GM18502 (cell line): ENCODE measurements around the gene UBA52.

Source experiments
- ATAC-seq: cut with Tn5 transposase; IDR thresholded peaks from one replicate; pipeline ENCODE4 v1.9.1; 2021; ENCODE audit warnings: mild to moderate bottlenecking; ENCODE audit not compliant: unreplicated experiment, poor library complexity

The UBA52 gene

DNA sequence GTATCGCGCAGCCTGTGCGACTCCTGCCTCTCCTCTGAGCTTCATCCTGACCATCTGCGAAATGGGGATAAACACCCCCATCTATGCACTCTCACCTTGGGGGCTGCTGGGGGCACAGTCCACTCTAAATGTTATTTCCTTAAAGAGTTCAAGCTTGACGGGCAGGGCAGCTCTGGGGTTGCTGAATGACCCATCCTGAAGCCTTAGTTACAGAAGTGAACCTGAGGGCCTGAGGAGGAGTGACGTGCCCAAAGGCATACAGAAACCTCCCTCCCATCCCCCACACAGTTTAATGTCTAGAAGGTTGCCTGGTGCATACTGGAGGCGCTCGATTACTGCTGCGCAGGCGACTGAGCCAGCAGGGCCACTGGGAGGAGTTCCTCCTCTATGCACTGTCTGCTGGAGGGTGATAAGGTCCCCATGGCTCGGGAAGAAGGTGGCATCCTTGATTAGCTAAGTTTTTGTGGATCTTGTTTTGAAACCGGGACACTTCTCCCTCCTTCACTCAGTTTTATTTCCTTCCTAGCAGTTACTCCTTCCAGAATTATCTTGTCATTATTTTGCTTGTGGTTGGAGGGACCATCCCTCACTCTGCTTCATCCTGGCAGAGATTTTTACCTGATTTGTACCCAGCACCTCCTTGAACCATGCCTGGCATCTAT is 27.7 kb upstream of the UBA52 start:
- ATAC-seq: peak; percentile 72

GRCh38 chr19:18551631-18552030 is 20.0 kb upstream of the UBA52 start:
- no peak for ATAC-seq

GRCh38 chr19:18557411-18558201 is 14.1 kb upstream of the UBA52 start, which contains the start of gene KXD1:
KXD1 (plus strand) TSS chr19:18557870; CDS start chr19:18562057, 4,187 bp downstream.
- ATAC-seq: peak; percentile 90

GRCh38 chr19:18558202-18558555 is 13.5 kb upstream of the UBA52 start:
- ATAC-seq: no peak

GRCh38 chr19:18558604-18559003 is 13.1 kb upstream of the UBA52 start:
- no peak for ATAC-seq

DNA sequence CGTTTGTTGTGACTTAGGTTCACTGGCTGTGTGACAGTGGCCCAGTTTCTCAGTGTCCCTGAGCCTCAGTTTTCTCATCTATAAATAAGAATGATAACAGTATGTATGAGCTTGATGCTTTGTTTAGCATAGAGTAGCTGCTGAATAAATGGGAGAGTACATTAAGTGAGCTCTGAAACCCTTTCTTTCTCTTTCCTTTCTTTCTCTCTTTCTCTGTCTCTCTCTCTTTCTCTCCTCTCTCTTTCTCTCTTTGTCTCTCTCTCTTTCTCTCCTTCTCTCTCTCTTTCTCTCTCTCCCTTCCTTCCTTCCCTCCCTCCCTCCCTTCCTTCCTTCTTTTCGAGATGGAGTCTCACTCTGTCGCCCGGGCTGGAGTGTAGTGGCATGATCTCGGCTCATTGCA is 12.0 kb upstream of the UBA52 start:
- ATAC-seq: no peak

- ATAC-seq: no peak
These were observed 9.6 kb upstream of the UBA52 start for GRCh38 chr19:18562086-18562485.

DNA sequence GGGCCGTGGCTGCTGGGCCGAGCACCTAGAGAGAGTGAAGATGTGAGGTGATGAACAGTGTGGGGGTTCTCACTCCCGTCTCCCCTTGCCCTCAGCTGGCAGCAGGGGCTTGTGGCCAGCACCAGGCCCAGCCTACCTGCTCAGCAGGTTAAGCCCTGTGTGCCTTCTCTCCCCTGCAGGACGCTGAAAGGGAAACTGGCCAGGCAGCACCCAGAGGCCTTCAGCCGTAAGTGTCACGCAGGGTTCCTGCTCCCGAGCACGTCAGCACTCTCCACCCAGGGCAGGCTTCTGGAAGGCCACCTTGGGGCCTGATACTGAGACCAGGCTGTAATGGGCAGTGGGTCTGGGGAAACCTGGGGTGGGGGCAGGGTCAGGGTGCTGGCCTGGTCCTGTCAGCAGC is 4.7 kb upstream of the UBA52 start:
- no peak for ATAC-seq

- ATAC-seq: no peak
These were observed 3.3 kb upstream of the UBA52 start for GRCh38 chr19:18568367-18568766.

DNA sequence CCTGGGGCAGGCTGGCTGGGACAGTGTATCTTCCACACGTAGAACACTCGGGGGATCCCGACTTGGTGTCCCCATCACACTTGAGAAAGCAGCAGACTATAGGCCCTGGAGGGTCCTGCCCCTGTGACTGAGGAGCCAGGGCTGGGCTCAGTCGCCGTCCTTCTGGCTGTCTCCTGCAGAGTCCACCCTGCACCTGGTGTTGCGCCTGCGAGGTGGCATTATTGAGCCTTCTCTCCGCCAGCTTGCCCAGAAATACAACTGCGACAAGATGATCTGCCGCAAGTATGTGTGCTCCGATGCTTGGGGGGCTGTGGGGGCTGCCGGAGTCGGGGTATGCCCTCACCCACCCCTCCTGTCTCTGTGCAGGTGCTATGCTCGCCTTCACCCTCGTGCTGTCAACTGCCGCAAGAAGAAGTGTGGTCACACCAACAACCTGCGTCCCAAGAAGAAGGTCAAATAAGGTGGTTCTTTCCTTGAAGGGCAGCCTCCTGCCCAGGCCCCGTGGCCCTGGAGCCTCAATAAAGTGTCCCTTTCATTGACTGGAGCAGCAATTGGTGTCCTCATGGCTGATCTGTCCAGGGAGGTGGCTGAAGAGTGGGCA is 3.1 kb downstream of the UBA52 start:
- ATAC-seq: no peak

GRCh38 chr19:18576383-18576782 is 4.7 kb downstream of the UBA52 start:
- ATAC-seq: no peak

- no peak for ATAC-seq
These were observed 5.8 kb downstream of the UBA52 start for GRCh38 chr19:18577365-18577914.

DNA sequence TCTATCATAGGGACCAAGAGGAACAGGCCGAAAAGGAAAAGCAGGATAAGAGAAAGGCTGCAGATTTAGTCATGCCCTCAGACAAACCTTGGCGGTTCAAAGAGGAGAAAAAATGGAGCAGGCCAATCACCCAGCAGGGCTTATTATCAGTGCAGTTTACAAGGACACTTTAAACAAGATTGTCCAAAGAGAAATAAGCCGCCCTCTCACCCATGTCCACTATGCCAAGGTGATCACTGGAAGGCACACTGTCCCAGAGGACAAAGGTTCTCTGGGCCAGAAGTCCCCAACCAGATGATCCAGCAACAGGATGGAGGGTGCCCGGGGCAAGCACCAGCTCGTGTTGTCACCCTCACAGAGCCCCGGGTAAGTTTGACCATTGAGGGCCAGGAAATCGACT is 8.7 kb downstream of the UBA52 start:
- no peak for ATAC-seq

- no peak for ATAC-seq
These were observed 14.6 kb downstream of the UBA52 start for GRCh38 chr19:18586306-18586705.

- no peak for ATAC-seq
These were observed 15.9 kb downstream of the UBA52 start for GRCh38 chr19:18587561-18587960.

GRCh38 chr19:18587962-18588610 is 16.4 kb downstream of the UBA52 start:
- peak; percentile 7 for ATAC-seq

- ATAC-seq: peak; percentile 72
These were observed 17.1 kb downstream of the UBA52 start, which contains the start of gene REX1BD for GRCh38 chr19:18588611-18589379. REX1BD (plus strand) TSS chr19:18588798; CDS start chr19:18588802, 4 bp downstream.

GRCh38 chr19:18589380-18590272 is 18.0 kb downstream of the UBA52 start:
- peak; percentile 23 for ATAC-seq
